Measurements from ENCODE around the gene UNG. TPM values are rescaled to one million over a fixed set of nuclear protein-coding genes. Genes with fewer than 3 reads are reported as not detected.

The UNG gene
- total and polyA plus RNA-seq, 9 of the 15 experiments (the other 6 are each of a cell fraction or from before 2014, with no cell fraction given) = 8.4 to 59.8 (median 41.0) TPM

DNA sequence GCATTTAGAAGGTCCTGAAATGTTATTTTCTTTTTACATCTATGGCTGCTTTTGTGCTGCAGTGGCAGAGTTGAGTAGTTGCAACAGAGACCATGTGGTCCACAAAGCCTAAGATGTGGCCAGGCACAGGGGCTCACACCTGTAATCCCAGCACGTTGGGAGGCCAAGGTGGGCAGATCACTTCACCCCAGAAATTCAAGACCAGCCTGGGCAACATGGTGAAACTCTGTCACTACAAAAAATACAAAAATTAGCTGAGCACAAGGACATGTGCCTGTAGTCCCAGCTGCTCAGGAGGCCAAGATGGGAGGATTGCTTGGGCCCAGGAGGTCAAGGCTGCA is 31.6 kb upstream of the UNG start (continued):
- TF ChIP-seq, protein P1, sequence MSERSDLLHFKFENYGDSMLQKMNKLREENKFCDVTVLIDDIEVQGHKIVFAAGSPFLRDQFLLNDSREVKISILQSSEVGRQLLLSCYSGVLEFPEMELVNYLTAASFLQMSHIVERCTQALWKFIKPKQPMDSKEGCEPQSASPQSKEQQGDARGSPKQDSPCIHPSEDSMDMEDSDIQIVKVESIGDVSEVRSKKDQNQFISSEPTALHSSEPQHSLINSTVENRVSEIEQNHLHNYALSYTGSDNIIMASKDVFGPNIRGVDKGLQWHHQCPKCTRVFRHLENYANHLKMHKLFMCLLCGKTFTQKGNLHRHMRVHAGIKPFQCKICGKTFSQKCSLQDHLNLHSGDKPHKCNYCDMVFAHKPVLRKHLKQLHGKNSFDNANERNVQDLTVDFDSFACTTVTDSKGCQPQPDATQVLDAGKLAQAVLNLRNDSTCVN (CRISPR knock-in tag; IDR thresholded peaks at IDR 0.05) = no peak
- TF ChIP-seq ZNF778 (CRISPR knock-in tag; IDR thresholded peaks at IDR 0.05) (no peak), TRIM28 (IDR thresholded peaks at IDR 0.05) (no peak), MAZ (CRISPR knock-in tag; conservative IDR thresholded peaks at IDR 0.05 in 1 of 2, IDR thresholded peaks at IDR 0.05 in 1 of 2) (no peak), JUND (IDR thresholded peaks at IDR 0.05; ENCODE audit: borderline replicate concordance, low read depth, low read length) (no peak), JUND (tag; IDR thresholded peaks at IDR 0.05; ENCODE audit: borderline replicate concordance, low read depth, low read length) (no peak), ZNF197 (CRISPR knock-in tag; IDR thresholded peaks at IDR 0.05; ENCODE audit: low read depth) (no peak), TBL1XR1 (IDR thresholded peaks at IDR 0.05; ENCODE audit: low read length in 2 of 2) (no peak), CTBP1 (IDR thresholded peaks at IDR 0.05; ENCODE audit: borderline replicate concordance) (no peak)

DNA sequence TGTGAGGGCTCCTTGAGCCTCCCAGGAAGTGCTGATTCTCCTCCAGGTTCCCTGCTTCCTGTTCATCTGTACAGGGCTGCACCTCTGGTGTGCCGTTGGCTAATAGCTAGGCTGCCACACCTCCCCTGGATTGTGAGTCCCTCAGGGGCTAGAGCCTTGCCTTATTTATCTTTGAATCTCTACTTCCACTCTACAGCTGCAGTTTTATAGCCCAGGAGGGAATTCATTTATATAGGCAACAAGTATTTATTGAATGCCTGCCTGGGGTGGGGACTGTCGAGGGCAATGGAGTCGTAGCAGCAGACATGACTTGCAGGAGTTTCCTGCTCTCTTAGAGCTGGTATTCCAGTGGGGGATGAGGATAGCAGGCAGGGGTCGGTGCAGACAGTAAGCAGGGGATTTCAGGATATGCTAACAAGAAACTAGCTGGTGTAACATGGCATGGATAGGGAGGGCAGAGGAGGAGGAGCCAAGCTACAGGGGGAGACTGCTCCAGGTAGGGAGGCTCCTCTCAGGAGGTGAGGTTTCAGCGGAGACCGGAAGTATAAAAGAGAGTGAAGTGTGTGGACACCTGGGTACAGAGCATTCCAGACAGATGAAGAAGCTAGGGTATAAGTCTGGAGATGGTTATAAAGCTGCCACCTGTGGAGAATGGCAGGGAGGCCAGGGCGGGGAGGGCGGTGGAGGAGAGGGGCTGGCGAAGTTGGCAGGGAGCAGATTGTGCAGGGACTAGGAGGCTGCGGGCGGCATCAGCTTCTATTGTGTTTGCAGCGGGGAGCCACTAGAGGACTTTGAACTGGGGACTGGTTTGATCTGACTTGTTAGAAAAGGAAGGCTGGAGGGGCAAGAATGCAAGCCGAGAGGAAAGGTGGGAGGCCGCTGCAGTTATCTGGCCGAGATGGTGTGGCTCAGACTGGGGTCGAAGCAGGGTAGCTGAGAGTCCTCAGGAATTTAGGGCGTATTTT is 27.8 kb upstream of the UNG start:
- Histone ChIP-seq H3K4me1 (replicated peaks in 1 of 2; ENCODE audit: control insufficient read depth in 2 of 2, insufficient read depth in 2 of 2, low read length in 2 of 2) (no peaks in the 10 kb centered on the region), H3K4me3 (no peak overlapping the region), H3K4me2 (ENCODE audit: insufficient read depth, low read length) (no peak overlapping the region), H3K79me2 (ENCODE audit: control insufficient read depth, insufficient read depth, low read length) (no peaks in the 10 kb centered on the region), H3K9me1 (ENCODE audit: control insufficient read depth, insufficient read depth, low read length) (no peaks in the 10 kb centered on the region), H3K9me3 (replicated peaks; ENCODE audit: control insufficient read depth, insufficient read depth, low read depth, low read length) (no peaks in the 10 kb centered on the region), H3K9ac (ENCODE audit: insufficient read depth in 1 of 2, low read depth in 2 of 2, low read length in 2 of 2) (no peak overlapping the region), H2AFZ (ENCODE audit: low read depth, low read length) (no peak overlapping the region), H3K36me3 (ENCODE audit: control insufficient read depth, insufficient read depth, low read length) (peaks cover 30% of the 10 kb centered on the region; the same call in 2 of the 3 replicates), H3K27ac (ENCODE audit: extremely low read depth, low read depth, low read length) (no peak overlapping the region), H3K27me3 (ENCODE audit: control insufficient read depth in 2 of 2, insufficient read depth in 2 of 2, low read length in 2 of 2) (no peaks in the 10 kb centered on the region), H4K20me1 (replicated peaks; ENCODE audit: control insufficient read depth, insufficient read depth, low read length) (no peaks in the 10 kb centered on the region)
- TF ChIP-seq DPF2 (IDR thresholded peaks at IDR 0.05) (no peak), TCF7L2 (IDR thresholded peaks at IDR 0.05; ENCODE audit: low read depth, low read length) (no peak), KDM1A (IDR thresholded peaks at IDR 0.05) (no peak), SRSF3 (IDR thresholded peaks at IDR 0.05; ENCODE audit: insufficient read depth, low read length) (no peak), PURB (CRISPR knock-in tag; IDR thresholded peaks at IDR 0.05; ENCODE audit: low read depth) (no peak), EWSR1 (IDR thresholded peaks at IDR 0.05; ENCODE audit: borderline replicate concordance, low read depth, partially characterized antibody) (no peak)
- TF ChIP-seq, protein P2, sequence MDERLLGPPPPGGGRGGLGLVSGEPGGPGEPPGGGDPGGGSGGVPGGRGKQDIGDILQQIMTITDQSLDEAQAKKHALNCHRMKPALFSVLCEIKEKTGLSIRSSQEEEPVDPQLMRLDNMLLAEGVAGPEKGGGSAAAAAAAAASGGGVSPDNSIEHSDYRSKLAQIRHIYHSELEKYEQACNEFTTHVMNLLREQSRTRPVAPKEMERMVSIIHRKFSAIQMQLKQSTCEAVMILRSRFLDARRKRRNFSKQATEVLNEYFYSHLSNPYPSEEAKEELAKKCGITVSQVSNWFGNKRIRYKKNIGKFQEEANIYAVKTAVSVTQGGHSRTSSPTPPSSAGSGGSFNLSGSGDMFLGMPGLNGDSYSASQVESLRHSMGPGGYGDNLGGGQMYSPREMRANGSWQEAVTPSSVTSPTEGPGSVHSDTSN (CRISPR knock-in tag; IDR thresholded peaks at IDR 0.05; ENCODE audit: low read depth) = no peak
- TF ChIP-seq, protein P2 (tag; conservative IDR thresholded peaks at IDR 0.05; ENCODE audit: low read depth) = no peak
- ChIA-PET POLR2A (interaction anchor here (0.6 to 1.2 kb wide), 4 partner anchors 9 to 919 kb away, joined by 3 to 4 read pairs (median 4); no protein-coding TSS in a partner anchor), CTCF (ENCODE audit: low intra/inter-chr PET ratio) (no interaction called here)
- BruUV-seq (replicated peaks) = no TSS peak
- 73% methylated on average over 17 of the region's 17 CpGs for WGBS (ENCODE audit: insufficient coverage, low coverage, missing lambda C conversion rate)
- DNase-seq (ENCODE audit: extremely low read depth in 1 of 4, low spot score in 3 of 4) = no peak
- ATAC-seq = no peak
- in situ Hi-C loops (cut with MboI) (no loop called here), intact Hi-C loops (cut with micrococcal nuclease) (no loop called here)
- FAIRE-seq = no peak

Measured in K562 (cell line).